Measurements from ENCODE around the gene TADA2A.

TADA2A gene

DNA sequence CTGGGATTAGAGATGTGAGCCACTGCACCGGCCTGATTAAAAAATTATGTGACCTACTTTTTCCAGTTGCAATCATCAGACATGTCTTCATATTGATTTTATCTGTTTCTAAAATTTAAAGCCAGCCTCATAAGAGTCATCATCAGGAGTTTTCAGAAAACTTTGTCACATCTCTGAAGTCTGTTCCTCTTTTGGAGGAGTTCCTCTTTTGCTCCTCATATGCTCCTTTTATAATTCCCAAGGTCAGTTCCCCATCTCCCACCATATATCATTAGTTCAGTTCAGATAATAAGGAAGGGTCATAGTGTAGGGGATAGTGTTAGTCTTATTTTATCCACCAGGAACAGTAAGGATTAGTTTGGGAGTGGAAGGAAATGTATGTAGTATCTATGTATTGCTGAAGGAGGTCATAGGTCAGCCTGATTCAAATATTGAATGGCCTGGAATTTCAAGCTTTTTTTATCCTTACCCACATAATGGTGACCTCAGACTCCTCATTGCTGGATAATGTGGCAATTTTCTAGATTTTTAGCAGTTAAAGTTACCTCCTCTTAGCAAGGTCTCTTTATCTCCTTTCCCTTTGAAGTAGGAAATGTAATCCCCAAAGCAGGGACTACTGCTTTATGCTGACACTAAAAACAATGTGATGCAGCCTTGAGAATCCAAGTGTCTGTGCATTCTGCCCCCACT is 69.2 kb downstream of the TADA2A start:
- H2AFZ ChIP-seq (ENCODE audit: low read length) = no peak overlapping the region
- no peaks in the 10 kb centered on the region for H3K9me2 ChIP-seq (replicated peaks; ENCODE audit: low read depth, low read length)
- H3K79me2 ChIP-seq (ENCODE audit: insufficient read depth, low read length) = no peaks in the 10 kb centered on the region
- no peak overlapping the region for H3K9ac ChIP-seq (ENCODE audit: low read depth, low read length, poor library complexity, severe bottlenecking)
- no peaks in the 10 kb centered on the region for H4K20me1 ChIP-seq (ENCODE audit: insufficient read depth, low read length, poor library complexity, severe bottlenecking)
- H3K4me2 ChIP-seq (ENCODE audit: low read depth, low read length, poor library complexity, severe bottlenecking) = no peak overlapping the region
- no peaks in the 10 kb centered on the region for H3F3A ChIP-seq (ENCODE audit: low read depth)
- H3K4me1 ChIP-seq (ENCODE audit: insufficient read depth, low read length, poor library complexity, severe bottlenecking) = no peaks in the 10 kb centered on the region
- H3K27me3 ChIP-seq (ENCODE audit: insufficient read depth, low read length, poor library complexity, severe bottlenecking) = no peaks in the 10 kb centered on the region
- H3K4me3 ChIP-seq (ENCODE audit: low read length, poor library complexity, severe bottlenecking) = no peak overlapping the region
- TF ChIP-seq CTCF (conservative IDR thresholded peaks at IDR 0.05; ENCODE audit: low read length) (no peak), EZH2phosphoT487 (IDR thresholded peaks at IDR 0.05; ENCODE audit: borderline replicate concordance) (no peak)
- peaks cover 73% of the 10 kb centered on the region for H3K36me3 ChIP-seq (ENCODE audit: insufficient read depth, low read length)
- no peaks in the 10 kb centered on the region for H3K9me3 ChIP-seq (ENCODE audit: insufficient read depth, low read depth, low read length)

GRCh38 chr17:37476431-37477120 is 69.9 kb downstream of the TADA2A start:
- Histone ChIP-seq H4K20me1 (ENCODE audit: insufficient read depth, low read length, poor library complexity, severe bottlenecking) (no peaks in the 10 kb centered on the region), H3F3A (ENCODE audit: low read depth) (no peaks in the 10 kb centered on the region), H2AFZ (ENCODE audit: low read length) (no peak overlapping the region), H3K36me3 (ENCODE audit: insufficient read depth, low read length) (peaks cover 69% of the 10 kb centered on the region), H3K27me3 (ENCODE audit: insufficient read depth, low read length, poor library complexity, severe bottlenecking) (no peaks in the 10 kb centered on the region), H3K4me1 (ENCODE audit: insufficient read depth, low read length, poor library complexity, severe bottlenecking) (no peaks in the 10 kb centered on the region), H3K4me2 (ENCODE audit: low read depth, low read length, poor library complexity, severe bottlenecking) (no peak overlapping the region), H3K79me2 (ENCODE audit: insufficient read depth, low read length) (no peaks in the 10 kb centered on the region), H3K9me2 (replicated peaks; ENCODE audit: low read depth, low read length) (no peaks in the 10 kb centered on the region), H3K9ac (ENCODE audit: low read depth, low read length, poor library complexity, severe bottlenecking) (no peak overlapping the region), H3K9me3 (ENCODE audit: insufficient read depth, low read depth, low read length) (no peaks in the 10 kb centered on the region), H3K4me3 (ENCODE audit: low read length, poor library complexity, severe bottlenecking) (no peak overlapping the region)
- TF ChIP-seq EZH2phosphoT487 (IDR thresholded peaks at IDR 0.05; ENCODE audit: borderline replicate concordance) = no peak
- TF ChIP-seq CTCF (conservative IDR thresholded peaks at IDR 0.05; ENCODE audit: low read length) = no peak

- Histone ChIP-seq H3K79me2 (ENCODE audit: insufficient read depth, low read length) (no peaks in the 10 kb centered on the region), H3K4me3 (ENCODE audit: low read length, poor library complexity, severe bottlenecking) (no peak overlapping the region), H3K4me1 (ENCODE audit: insufficient read depth, low read length, poor library complexity, severe bottlenecking) (no peaks in the 10 kb centered on the region), H3K9ac (ENCODE audit: low read depth, low read length, poor library complexity, severe bottlenecking) (no peak overlapping the region), H3K36me3 (ENCODE audit: insufficient read depth, low read length) (peaks cover 61% of the 10 kb centered on the region), H3K4me2 (ENCODE audit: low read depth, low read length, poor library complexity, severe bottlenecking) (no peak overlapping the region), H3K27me3 (ENCODE audit: insufficient read depth, low read length, poor library complexity, severe bottlenecking) (no peaks in the 10 kb centered on the region), H3F3A (ENCODE audit: low read depth) (no peaks in the 10 kb centered on the region), H3K9me3 (ENCODE audit: insufficient read depth, low read depth, low read length) (no peaks in the 10 kb centered on the region), H2AFZ (ENCODE audit: low read length) (no peak overlapping the region), H4K20me1 (ENCODE audit: insufficient read depth, low read length, poor library complexity, severe bottlenecking) (no peaks in the 10 kb centered on the region), H3K9me2 (replicated peaks; ENCODE audit: low read depth, low read length) (no peaks in the 10 kb centered on the region)
- no peak for TF ChIP-seq CTCF (conservative IDR thresholded peaks at IDR 0.05; ENCODE audit: low read length)
These were observed 71.5 kb downstream of the TADA2A start for GRCh38 chr17:37478187-37478586.

All from Loucy (cell line).